Gastrocnemius medialis (tissue), 4 donors: Measurements from ENCODE around the gene CLSTN2.

Source experiments
- POLR2A ChIP-seq, 2 donors: fragments of 450-650 bp; IDR thresholded peaks; one replicate each; pipeline ENCODE4 v1.6.1; 2017; ENCODE audit warnings: antibody characterized with exemption in 2 of 2, mild to moderate bottlenecking in 2 of 2, moderate library complexity in 2 of 2
- TF ChIP-seq, protein P1 (sequence below), 5 experiments: fragments of 450-650 bp in 3 of 5; fragments of 200-600 bp in 2 of 5; sonication (generic) in 2 of 5; IDR thresholded peaks in 4 of 5; conservative IDR thresholded peaks in 1 of 5; 1 replicate in 4 of 5; 2 replicates in 1 of 5; pipeline ENCODE4 v1.5.1; 2016 to 2019; ENCODE audit warnings: antibody characterized with exemption in 5 of 5, mild to moderate bottlenecking in 3 of 5, moderate library complexity in 3 of 5

- TF ChIP-seq, protein P1, sequence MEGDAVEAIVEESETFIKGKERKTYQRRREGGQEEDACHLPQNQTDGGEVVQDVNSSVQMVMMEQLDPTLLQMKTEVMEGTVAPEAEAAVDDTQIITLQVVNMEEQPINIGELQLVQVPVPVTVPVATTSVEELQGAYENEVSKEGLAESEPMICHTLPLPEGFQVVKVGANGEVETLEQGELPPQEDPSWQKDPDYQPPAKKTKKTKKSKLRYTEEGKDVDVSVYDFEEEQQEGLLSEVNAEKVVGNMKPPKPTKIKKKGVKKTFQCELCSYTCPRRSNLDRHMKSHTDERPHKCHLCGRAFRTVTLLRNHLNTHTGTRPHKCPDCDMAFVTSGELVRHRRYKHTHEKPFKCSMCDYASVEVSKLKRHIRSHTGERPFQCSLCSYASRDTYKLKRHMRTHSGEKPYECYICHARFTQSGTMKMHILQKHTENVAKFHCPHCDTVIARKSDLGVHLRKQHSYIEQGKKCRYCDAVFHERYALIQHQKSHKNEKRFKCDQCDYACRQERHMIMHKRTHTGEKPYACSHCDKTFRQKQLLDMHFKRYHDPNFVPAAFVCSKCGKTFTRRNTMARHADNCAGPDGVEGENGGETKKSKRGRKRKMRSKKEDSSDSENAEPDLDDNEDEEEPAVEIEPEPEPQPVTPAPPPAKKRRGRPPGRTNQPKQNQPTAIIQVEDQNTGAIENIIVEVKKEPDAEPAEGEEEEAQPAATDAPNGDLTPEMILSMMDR (IDR thresholded peaks at IDR 0.05 in 4 of 5, conservative IDR thresholded peaks at IDR 0.05 in 1 of 5) = no peak
- no peak for TF ChIP-seq POLR2A (IDR thresholded peaks at IDR 0.05)
Observed at GRCh38 chr3:140292684-140293083, 357.7 kb downstream of the CLSTN2 start.
